Activated gamma-delta T cell treated with Interleukin-2 at 50 U/mL for 16 hours (primary cell): ENCODE measurements around the gene PLEKHG4.

Experiments
- DNase-seq: peaks from one replicate; pipeline ENCODE4 v3.0.0-alpha.2; 2020

Gene PLEKHG4

GRCh38 chr16:67265834-67266233 lies 13.5 kb upstream of the PLEKHG4 start:
- no peak for DNase-seq

GRCh38 chr16:67268136-67268579 lies 11.2 kb upstream of the PLEKHG4 start:
- DNase-seq = no peak

DNA sequence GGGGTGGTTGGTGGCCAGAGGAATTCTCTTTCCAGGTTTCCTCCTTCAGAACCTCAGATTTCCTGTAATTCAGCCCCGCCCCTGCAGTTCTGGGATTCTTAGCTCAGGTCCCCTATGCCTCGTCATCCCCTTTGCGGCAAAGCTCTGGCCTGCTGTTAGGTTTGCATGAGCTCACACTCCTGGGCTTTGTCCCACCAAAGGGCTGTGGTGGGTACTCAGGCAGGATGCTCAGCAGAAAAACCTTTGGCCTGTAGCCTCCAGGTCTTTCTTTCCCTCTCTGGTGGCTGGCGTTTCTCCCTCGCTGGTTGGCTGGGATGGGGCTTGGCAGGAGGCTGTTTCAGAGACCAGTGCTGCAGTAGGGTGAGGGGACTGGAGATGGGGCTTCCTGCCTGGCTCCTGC lies 9.6 kb upstream of the PLEKHG4 start:
- DNase-seq = no peak

GRCh38 chr16:67270931-67271338 lies 8.4 kb upstream of the PLEKHG4 start:
- DNase-seq = no peak

GRCh38 chr16:67271446-67271845 lies 7.9 kb upstream of the PLEKHG4 start:
- no peak for DNase-seq

- DNase-seq = no peak
Observed at GRCh38 chr16:67275321-67275720, 4.0 kb upstream of the PLEKHG4 start.

- DNase-seq = no peak
Observed at GRCh38 chr16:67277294-67277998, 1.9 kb upstream of the PLEKHG4 start.

- no peak for DNase-seq
Observed at GRCh38 chr16:67277999-67278772, 1.1 kb upstream of the PLEKHG4 start.

- DNase-seq = peak; percentile 29
Observed at GRCh38 chr16:67278773-67279295, 498 bp upstream of the PLEKHG4 start.

- DNase-seq = no peak
Observed at GRCh38 chr16:67280090-67281015, 1.0 kb downstream of the PLEKHG4 start.

DNA sequence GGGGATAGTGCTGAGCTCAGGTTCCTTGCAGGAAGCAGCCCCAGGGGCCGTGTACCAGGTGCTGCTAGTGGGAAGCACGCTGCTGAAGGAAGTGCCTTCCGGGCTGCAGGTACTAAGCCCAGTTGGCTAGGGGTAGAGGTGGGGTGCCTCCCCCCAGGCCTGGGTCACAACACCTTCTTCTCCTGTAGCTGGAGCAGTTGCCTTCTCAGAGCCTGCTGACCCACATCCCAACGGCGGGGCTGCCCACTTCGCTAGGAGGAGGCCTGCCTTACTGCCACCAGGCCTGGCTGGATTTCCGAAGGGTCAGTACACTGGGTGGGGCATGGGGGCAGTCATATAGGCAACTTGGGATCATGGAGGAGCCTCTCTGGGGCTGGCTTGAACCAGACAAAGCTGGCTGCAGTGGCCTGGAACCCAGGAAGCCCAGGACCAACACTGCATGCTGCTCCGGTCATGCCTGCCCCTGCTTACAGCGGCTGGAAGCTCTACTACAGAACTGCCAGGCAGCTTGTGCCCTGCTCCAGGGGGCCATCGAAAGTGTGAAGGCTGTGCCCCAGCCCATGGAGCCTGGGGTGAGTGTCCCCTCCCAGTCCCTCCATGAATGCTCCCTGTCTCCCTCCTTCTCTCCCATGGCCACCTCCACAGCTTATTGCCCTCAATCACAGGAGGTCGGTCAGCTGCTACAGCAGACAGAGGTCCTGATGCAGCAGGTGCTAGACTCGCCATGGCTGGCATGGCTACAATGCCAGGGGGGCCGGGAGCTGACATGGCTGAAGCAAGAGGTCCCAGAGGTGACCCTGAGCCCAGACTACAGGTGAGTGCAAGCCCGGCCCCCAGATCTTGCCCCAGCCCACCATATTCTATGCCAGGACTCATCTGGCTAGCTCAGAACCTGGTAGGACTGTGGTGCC lies 2.5 kb downstream of the PLEKHG4 start:
- DNase-seq = no peak

DNA sequence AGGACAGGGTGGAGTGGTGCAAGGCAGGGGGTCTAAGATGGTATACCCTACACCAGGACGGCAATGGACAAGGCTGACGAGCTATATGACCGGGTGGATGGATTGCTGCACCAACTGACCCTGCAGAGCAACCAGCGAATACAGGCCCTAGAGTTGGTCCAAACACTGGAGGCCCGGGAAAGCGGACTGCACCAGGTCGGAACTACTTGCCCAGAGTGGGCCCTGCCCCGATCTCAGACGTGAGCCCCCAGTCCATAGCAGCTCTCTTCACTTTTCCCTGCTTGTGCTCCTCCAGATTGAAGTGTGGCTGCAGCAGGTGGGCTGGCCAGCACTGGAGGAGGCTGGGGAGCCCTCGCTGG lies 3.1 kb downstream of the PLEKHG4 start:
- no peak for DNase-seq

DNA sequence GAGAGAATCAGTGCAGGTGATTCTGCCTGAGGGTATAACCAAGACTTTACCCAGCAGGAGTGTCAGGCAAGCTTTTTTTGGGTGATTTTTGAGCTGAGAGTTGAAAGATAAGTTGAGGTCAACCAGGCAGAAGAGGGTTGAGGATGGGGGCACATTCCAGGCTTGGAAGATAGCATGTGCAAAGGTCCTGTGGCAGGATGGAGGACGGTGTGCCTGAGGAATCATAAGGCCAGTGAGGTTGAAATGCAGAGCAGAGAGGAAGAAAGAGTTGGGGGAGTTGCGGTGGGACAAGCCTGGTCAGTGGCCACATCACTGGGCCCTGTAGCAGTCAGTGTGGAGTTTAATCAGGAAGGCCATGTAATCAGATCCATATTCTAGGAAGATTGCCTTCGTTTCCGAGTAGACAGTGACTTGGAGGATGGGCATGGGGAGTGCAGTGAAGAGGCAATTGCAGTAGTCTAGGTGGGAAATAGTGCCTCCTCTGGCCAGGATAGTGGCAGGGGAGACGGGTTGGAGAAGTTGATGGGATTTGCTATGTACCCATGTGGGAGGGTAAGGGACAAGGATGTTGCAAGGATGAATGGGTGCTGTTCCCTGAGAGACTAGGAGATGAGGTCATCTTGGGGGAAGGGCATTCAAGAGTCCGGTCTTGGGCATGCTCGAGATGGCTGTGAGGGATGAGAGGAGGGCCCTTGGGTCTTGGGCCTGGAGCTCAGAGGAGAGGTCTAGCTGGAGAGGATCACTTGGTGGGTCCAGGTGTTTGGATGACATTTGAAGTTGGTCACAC lies 3.9 kb downstream of the PLEKHG4 start:
- DNase-seq = no peak

DNA sequence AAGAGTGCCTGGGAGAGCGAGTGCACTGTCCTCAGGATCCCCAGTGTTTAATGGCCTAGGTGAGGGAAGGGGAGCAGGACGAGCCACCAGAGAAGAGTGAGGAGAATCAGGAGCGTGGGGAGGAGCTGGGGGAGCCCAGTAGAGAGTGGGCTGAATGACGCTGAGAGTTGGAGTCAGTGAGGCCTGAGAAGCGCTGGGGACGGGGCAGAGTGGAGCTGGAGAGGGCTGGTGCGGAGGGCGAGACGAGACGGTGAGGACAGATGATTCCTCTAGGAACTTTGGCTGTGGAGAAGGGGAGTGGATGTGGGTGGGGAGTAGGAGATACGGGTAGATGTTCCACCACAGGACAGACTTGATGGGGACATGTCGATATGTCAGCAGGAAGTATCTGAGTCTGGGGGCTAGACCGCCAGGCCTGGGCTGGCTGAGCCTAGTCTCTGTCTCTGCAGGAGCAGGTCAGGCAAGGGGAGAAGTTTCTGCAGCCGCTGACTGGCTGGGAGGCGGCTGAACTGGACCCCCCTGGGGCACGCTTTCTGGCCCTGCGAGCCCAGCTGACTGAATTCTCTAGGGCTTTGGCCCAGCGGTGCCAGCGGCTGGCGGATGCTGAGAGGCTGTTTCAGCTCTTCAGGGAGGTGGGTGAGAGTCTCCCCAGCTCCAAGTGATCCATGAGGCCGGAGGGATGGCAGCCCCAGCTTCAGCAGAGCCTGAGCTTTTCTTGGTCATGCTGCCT lies 4.7 kb downstream of the PLEKHG4 start:
- no peak for DNase-seq

- DNase-seq = no peak
Observed at GRCh38 chr16:67284699-67285646, 5.6 kb downstream of the PLEKHG4 start.

GRCh38 chr16:67286441-67287235 lies 7.3 kb downstream of the PLEKHG4 start:
- DNase-seq = no peak

- DNase-seq = no peak
Observed at GRCh38 chr16:67287960-67288359, 8.6 kb downstream of the PLEKHG4 start.

- no peak for DNase-seq
Observed at GRCh38 chr16:67291461-67291860, 12.1 kb downstream of the PLEKHG4 start.
